GM12892 (cell line): Measurements from ENCODE around the gene PRG2.

Experiments
- POLR2A ChIP-seq: IDR thresholded peaks from 2 replicates; pipeline ENCODE4 v1.6.1; 2011; ENCODE audit warnings: low read depth, low read length, control low read depth
- POLR2AphosphoS5 ChIP-seq: IDR thresholded peaks from 2 replicates; pipeline ENCODE4 v1.6.1; 2011; ENCODE audit warnings: low read depth, low read length, control low read depth
- TAF1 ChIP-seq: IDR thresholded peaks from 2 replicates; pipeline ENCODE4 v1.6.1; 2011; ENCODE audit warnings: low read depth, mild to moderate bottlenecking, control low read depth, low read length, borderline replicate concordance

- TF ChIP-seq POLR2A (no peak), POLR2AphosphoS5 (no peak), TAF1 (no peak)
Measured at GRCh38 chr11:57391111-57391510, 661 bp upstream of the PRG2 start.
